ENCODE results near the gene POLR1A. TPM values are rescaled to one million over a fixed set of nuclear protein-coding genes. Genes with fewer than 3 reads are reported as not detected.

Gene POLR1A
- total and polyA plus RNA-seq, 4 donors = 3.2 to 12.3 (median 6.1) TPM

DNA sequence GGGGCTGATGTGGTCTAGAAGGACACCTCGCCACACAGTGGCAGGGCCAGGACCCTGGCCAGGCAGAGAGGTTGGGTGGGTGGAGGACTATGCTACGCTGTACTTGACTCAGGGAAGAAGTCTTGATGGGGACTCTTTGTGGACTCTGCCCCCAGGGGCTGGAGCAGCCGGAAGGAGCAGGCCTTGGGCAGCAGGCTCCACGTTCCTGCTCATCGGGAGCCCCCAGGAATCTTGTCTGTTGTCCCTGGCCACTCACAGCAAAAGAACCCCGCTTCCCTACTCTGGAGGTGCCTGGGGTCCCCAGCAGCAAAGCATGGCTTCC lies 79.0 kb downstream of the POLR1A start:
- no peak for DNase-seq (ENCODE audit: low spot score)
- no peak overlapping the region for H3K4me3 ChIP-seq (ENCODE audit: low read depth in 1 of 3, low read length in 3 of 3)
- peaks cover 9 to 49% (median 15%) of the 10 kb centered on the region in 4 donors for H3K36me3 ChIP-seq (ENCODE audit: control insufficient read depth in 4 of 4, insufficient read depth in 3 of 4, low read depth in 1 of 4, low read length in 3 of 4)
- H3K27ac ChIP-seq (ENCODE audit: low read depth in 1 of 2, low read length in 2 of 2) = no peak overlapping the region
- no peak overlapping the region for H3K9ac ChIP-seq (ENCODE audit: low read depth in 1 of 2, low read length in 2 of 2)
- WGBS = 95% methylated on average over 6 of the region's 6 CpGs
- peaks cover 0 to 8% (median 0%) of the 10 kb centered on the region in 4 donors for H3K4me1 ChIP-seq (ENCODE audit: control insufficient read depth in 4 of 4, insufficient read depth in 4 of 4, low read length in 3 of 4)
- H3K27me3 ChIP-seq (ENCODE audit: control insufficient read depth in 4 of 4, insufficient read depth in 4 of 4, low read length in 3 of 4) = no peaks in the 10 kb centered on the region
- TF ChIP-seq GABPA (IDR thresholded peaks at IDR 0.05 in 1 of 2, conservative IDR thresholded peaks at IDR 0.05 in 1 of 2) (no peak), YY1 (IDR thresholded peaks at IDR 0.05) (no peak), HNF4A (conservative IDR thresholded peaks at IDR 0.05) (no peak), FOXA1 (IDR thresholded peaks at IDR 0.05) (no peak), FOXA2 (IDR thresholded peaks at IDR 0.05) (no peak), NR2F2 (IDR thresholded peaks at IDR 0.05) (no peak), HNF4G (IDR thresholded peaks at IDR 0.05) (no peak), JUND (IDR thresholded peaks at IDR 0.05) (no peak), RAD21 (IDR thresholded peaks at IDR 0.05) (no peak), RXRA (IDR thresholded peaks at IDR 0.05) (no peak), SP1 (IDR thresholded peaks at IDR 0.05) (no peak)
- TF ChIP-seq, protein P1, sequence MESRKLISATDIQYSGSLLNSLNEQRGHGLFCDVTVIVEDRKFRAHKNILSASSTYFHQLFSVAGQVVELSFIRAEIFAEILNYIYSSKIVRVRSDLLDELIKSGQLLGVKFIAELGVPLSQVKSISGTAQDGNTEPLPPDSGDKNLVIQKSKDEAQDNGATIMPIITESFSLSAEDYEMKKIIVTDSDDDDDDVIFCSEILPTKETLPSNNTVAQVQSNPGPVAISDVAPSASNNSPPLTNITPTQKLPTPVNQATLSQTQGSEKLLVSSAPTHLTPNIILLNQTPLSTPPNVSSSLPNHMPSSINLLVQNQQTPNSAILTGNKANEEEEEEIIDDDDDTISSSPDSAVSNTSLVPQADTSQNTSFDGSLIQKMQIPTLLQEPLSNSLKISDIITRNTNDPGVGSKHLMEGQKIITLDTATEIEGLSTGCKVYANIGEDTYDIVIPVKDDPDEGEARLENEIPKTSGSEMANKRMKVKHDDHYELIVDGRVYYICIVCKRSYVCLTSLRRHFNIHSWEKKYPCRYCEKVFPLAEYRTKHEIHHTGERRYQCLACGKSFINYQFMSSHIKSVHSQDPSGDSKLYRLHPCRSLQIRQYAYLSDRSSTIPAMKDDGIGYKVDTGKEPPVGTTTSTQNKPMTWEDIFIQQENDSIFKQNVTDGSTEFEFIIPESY (IDR thresholded peaks at IDR 0.05) = no peak
- TF ChIP-seq, protein P2, sequence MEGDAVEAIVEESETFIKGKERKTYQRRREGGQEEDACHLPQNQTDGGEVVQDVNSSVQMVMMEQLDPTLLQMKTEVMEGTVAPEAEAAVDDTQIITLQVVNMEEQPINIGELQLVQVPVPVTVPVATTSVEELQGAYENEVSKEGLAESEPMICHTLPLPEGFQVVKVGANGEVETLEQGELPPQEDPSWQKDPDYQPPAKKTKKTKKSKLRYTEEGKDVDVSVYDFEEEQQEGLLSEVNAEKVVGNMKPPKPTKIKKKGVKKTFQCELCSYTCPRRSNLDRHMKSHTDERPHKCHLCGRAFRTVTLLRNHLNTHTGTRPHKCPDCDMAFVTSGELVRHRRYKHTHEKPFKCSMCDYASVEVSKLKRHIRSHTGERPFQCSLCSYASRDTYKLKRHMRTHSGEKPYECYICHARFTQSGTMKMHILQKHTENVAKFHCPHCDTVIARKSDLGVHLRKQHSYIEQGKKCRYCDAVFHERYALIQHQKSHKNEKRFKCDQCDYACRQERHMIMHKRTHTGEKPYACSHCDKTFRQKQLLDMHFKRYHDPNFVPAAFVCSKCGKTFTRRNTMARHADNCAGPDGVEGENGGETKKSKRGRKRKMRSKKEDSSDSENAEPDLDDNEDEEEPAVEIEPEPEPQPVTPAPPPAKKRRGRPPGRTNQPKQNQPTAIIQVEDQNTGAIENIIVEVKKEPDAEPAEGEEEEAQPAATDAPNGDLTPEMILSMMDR (IDR thresholded peaks at IDR 0.05; ENCODE audit: low read depth, low read length, missing input control) = no peak
- TF ChIP-seq, protein P3, sequence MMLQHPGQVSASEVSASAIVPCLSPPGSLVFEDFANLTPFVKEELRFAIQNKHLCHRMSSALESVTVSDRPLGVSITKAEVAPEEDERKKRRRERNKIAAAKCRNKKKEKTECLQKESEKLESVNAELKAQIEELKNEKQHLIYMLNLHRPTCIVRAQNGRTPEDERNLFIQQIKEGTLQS (IDR thresholded peaks at IDR 0.05) = no peak
- TF ChIP-seq, protein P4, sequence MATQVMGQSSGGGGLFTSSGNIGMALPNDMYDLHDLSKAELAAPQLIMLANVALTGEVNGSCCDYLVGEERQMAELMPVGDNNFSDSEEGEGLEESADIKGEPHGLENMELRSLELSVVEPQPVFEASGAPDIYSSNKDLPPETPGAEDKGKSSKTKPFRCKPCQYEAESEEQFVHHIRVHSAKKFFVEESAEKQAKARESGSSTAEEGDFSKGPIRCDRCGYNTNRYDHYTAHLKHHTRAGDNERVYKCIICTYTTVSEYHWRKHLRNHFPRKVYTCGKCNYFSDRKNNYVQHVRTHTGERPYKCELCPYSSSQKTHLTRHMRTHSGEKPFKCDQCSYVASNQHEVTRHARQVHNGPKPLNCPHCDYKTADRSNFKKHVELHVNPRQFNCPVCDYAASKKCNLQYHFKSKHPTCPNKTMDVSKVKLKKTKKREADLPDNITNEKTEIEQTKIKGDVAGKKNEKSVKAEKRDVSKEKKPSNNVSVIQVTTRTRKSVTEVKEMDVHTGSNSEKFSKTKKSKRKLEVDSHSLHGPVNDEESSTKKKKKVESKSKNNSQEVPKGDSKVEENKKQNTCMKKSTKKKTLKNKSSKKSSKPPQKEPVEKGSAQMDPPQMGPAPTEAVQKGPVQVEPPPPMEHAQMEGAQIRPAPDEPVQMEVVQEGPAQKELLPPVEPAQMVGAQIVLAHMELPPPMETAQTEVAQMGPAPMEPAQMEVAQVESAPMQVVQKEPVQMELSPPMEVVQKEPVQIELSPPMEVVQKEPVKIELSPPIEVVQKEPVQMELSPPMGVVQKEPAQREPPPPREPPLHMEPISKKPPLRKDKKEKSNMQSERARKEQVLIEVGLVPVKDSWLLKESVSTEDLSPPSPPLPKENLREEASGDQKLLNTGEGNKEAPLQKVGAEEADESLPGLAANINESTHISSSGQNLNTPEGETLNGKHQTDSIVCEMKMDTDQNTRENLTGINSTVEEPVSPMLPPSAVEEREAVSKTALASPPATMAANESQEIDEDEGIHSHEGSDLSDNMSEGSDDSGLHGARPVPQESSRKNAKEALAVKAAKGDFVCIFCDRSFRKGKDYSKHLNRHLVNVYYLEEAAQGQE (IDR thresholded peaks at IDR 0.05) = no peak
- TF ChIP-seq, protein P5, sequence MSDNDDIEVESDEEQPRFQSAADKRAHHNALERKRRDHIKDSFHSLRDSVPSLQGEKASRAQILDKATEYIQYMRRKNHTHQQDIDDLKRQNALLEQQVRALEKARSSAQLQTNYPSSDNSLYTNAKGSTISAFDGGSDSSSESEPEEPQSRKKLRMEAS (IDR thresholded peaks at IDR 0.05) = no peak
- no peaks in the 10 kb centered on the region for H3K9me3 ChIP-seq (ENCODE audit: control insufficient read depth in 4 of 4, low read length in 3 of 4)
